Stimulated activated CD8-positive, alpha-beta memory T cell treated with anti-CD3 and anti-CD28 coated beads, Interleukin-15, amount 100 ng/mL, for 1 hour (primary cell): ENCODE data around the gene SORCS2.
"Not testable (repeated sequence)": the region's sequence is repeated elsewhere in the genome, so short reads cannot be mapped to it uniquely, and the experiment has no call there.

Experiments
- DNase-seq: peaks from one replicate; pipeline ENCODE4 v3.0.0-alpha.2; 2020; ENCODE audit warnings: low read depth

SORCS2 gene

DNA sequence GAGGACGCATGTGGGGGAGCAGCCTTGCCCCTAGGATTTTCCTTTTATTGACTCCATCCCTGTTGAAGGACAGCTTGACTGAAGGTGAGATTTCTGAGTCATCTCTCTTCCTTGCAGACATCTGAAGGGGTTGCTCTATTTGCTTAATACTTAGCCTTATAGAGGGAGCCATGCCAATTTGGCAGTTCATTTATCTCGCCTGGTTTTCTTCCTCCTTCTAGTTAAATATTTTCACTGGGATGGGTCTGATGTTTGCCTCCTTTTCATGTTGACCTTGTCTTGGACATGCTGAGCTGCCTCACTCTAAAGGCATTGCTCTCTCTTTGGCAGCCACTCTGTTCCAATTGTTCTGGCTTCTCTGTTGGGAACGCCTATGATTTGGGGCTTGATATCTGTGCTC, 393.4 kb downstream of the SORCS2 start:
- no peak for DNase-seq

DNA sequence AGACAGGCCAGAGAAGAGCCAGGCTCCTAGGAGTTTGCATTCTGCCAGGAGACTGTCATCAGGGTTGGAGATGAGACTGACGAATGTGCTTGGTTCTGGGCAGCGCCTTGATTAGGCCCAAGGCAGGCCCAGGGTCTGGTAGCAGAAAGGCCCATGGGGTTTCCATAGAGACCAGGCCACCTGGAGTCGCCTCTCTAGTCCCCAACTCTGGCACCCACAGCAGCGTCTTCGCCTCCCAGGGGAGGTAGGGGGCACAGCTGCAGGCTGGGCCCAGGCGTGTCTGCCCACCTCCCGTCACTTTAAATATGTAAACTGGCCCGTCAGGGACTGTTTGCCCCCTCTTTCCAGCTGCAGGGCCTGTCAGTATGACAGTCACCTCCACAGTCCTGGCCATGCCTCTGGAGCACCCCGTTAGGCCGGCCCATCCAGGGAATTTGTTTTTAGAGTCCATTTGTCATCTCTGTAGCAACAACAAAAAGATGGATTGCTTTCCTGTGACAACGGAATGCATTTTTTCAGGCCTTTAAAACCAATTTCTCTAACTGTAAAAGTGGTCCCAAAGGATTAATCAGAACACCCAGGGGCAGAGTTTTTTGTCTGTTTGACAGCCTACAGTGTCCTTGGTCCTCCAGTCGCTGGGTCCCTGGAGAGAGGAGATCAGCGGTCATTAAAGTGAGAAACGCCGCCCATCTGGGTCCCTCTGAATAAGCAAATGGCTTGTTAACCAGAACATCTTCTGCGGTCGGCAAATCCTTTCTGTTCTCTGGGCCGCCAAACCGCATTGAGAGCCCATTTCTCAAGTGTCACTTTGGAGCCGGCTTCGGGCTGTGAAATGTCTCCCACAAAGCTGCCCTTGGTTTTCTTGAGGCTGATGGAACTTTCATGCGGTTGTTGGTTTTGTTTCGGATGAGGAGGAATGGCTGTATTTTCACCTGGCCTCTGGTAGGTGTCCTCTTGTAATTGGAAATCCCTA, 395.4 kb downstream of the SORCS2 start:
- no peak for DNase-seq

DNA sequence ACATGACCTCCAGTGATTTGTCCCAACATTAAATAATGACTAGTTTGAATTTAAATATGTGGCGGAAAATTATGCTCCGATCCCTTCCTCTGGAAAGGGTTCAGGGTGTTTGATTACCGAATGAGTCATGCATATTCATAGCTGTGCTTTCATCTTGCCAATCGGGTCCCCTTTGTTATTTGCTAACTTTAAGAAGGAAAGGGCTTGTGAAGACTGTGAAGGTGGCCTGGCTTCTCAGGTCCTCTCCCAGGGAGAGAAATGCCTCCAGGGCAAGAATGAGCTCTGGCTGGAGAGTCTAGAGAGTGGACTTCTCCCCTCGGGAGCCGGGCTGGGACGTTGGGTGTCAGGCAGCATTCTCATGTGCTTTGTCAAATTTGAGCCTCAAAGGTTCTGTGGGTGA, 397.9 kb downstream of the SORCS2 start:
- DNase-seq = no peak

DNA sequence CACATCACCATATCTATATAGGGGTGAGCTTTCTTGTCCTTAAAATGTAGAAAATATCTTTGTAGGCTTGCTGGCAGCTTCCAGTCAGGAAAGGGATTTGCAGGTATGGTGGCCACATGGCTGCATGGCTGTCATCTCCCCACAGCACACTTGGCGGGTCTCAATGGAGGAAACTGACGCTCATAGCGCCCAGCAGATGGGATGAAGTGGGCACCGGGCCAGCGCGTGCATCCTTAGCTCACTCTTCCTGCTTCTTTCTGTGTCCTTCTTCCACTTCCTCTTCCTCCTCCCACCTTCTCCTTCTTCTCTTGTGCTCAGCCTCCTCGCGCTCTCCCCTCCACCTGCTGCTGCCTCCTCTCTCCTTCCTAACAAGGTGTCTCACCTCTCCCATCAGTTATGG, 398.6 kb downstream of the SORCS2 start:
- DNase-seq = no peak

DNA sequence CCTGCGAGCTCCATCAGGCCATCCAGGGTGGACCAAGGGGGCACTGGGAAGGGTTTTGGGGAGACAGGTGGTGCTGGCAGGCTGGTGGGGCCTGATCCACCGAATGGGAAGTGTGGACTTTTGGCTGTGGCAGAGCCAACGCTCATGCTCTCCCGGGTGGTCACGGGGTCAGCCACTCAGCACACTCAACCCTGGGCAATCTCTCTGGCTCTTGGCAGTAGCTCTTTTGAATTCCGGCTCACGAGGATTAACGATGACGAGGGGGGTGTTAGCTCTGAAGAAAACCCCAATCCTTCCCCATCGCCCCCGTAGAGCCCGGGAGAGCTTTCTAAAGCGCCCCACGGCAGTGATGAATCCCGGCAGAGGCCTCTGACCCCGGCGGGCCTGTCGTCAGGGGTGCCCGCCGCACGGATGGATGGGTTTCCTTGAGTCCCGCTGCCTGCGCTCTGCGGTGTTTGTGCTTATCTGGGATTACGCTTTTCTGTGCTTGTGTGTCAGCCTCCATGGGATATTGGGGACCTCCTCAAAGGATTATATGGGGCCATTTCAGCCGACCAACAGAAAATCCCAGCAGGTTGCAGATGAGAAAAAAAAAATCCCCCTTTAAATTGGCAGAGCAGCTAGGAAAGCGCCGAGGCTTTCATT, 399.2 kb downstream of the SORCS2 start:
- DNase-seq = no peak

DNA sequence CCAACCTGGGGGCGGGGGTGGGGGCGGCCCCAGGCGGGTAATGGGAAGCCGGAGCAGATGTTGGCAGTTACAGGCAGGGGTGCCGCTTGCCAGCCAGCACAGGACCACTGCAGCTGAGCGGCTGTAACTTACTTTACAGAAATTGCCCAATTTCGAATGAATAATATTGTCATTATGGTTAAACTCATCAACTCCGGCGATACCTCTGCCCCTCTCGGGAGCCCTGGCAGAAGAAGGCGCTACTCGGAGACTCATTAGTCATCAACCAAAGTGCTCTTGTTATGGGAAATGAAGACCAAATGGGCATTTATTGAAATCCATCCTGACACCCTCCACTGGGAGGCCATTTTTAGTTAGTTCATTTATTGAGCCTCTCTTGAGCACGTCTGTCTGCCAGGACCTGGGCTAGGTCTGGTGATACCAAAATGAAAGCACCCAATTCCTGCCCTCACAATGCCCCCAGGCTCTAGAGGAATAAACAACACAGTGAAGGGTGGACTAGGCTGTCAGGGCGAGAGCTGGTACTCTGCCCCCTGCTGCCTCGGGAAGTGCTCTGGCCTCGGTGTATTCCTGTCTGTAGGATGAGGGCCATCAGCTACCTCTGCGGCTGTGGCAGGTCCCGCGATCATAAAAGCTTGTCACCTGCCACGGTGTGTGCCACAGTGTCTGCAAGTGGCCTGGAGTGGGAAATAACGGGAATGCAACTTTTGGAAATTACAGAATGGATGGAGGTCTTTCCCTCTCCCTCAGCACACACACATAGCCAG, 401.5 kb downstream of the SORCS2 start:
- no peak for DNase-seq

DNA sequence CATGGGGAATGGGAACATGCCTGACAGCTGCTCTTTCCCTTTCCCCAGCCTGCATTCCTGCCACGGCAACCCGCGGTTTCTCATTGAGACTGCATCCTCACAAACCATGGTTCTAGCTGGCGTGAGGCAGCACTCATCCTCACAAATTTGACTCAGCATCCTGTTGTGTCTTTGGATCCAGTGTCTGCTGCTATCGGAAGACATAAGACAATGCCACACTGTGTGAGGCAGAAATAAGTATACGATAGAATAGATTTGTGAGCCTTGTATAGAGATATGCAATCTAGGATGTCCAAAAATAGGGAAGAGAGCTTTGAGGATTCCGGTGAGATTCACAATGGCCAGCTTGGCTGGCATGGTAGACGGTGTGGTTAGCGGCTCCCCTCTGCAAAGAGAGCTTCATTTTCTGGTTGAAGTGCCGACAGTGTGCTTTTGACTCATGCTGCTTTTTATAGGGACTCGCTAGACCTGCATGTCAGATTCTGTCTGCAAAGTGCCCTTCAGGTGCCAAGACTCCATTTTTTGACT, 403.7 kb downstream of the SORCS2 start:
- no peak for DNase-seq

DNA sequence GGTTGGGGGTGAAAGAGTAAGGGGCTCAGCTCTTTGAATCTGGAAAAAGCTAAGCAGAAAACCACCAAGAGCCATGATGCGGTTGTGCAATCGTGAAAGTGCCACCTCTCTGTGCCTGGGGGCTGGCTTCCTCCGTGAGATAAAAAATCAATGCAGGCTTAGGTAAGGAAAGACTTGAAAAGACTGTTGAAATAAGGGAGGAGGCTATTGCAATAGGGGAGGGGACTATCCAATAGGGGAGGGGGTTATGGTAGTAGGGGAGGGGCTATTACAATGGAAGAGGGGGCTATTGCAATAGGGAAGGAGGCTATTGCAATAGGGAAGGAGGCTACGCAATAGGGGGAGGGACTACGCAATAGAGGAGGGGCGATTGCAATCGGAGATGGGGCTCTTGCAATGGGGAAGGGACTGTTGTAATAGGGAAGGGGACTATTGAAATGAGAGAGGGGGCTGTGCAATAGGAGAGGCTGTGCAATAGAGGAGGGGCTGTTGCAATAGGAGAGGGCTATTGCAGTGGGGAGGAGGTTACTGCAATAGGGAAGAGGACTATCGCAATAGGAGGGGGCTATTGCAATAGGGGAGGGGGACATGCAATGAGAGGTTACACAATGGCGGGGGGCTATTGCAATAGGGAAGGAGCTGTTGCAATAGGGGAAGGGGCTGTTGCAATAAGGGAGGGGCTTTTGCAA, 404.7 kb downstream of the SORCS2 start:
- no peak for DNase-seq

DNA sequence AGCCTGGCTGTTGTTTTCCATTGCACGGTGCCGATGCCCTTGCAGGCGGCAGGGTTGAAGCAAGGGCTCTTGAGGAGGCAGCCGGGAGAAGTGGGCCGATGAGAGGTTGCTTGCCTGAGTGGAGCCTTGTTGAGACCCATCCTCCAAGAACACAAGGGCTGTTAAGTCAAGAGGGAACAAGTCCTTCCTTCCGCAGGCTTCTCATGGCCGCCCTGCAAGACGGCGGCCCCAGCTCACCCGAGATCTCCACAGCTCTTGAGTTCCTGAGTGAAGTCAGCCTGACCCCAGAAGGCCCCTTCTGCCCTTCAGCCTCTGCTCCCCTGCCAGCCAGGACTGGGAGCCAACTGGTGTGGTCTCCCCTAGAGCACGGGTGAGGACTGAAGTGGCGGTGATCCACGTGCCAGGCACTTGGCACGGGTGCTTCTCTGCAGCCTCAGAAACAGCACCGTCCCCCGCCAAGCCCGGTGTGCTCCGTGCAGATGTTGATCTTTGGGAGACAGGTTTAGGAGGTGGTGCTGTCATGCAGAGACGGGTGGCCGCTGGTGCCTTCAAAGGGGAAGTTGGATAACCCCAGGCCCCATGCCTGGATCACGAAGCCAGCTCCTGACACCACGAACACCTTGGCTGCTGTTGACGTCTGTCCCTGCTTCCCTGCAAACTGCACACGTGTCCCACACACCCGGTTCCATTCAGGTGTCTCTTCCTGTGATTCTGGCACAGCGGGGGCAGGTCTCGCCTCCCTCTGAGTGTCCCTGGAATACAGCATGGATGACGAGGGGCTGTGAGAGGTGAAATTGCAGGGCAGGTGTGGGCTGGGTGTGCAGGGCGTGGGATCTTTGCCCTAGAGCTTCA, 406.8 kb downstream of the SORCS2 start:
- DNase-seq = no peak

DNA sequence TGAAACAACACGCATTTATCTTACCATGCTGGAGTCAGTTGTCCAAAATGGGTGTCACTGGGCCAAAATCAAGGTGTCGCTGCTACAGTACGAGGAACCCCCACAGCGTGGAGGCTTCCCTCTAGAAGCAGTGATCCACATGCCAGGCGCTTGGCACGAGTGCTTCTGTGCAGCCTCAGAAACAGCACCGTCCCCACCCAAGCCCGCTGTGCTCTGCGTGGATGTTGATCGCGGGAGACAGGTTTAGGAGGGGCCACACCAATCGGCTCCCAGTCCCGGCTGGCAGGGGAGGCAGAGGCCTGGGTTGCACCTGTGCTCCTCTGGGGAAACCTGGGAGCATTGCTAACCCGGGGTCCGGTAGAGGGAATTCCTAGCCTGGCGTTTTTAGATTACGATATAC, 407.9 kb downstream of the SORCS2 start:
- DNase-seq = no peak

DNA sequence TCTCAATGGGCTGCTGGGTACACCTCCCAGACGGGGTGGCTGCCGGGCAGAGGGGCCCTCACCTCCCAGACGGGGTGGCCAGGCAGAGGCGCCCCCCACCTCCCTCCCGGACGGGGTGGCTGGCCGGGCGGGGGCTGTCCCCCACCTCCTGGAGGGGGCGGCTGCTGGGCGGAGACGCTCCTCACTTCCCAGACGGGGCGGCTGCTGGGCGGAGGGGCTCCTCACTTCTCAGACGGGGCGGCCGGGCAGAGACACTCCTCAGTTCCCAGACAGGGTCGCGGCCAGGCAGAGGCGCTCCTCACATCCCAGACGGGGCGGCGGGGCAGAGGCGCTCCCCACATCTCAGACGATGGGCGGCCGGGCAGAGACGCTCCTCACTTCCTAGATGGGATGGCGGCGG, 409.8 kb downstream of the SORCS2 start:
- DNase-seq = not testable (repeated sequence)

DNA sequence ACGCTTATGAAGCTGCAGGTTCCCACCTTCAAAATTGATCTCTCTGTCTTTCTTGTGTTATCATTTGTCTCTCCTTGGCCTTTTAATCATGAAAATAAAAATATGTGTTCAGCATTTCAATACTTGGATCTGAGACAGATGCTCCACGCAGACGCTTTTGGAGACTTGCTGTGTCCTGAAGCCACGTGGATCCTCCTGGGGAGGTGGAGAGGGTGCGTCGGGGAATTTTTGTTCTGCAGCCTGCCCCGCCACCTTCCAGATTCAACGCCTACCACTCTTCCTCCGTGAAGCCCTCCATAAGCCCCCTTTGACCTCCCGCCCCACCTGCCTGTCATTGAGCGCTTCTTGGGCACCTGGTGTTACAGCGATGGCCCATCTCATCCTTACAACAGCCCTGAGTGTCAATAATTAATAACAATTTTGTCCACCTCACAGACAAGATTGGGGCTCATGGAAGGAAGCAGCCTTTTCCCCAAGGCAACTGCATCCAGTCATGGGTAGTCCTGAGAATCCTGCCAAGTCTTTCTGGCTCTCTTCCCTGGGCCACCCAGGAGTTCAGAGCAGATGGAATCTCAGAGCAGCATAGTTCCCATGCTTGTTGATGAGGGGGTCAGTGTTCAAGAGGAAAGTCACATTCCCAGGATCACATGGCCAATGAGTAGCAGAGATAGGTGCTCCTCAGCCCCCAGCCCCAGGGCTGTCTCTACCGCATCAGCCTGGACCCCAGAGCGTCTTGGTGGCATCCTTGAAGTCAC, 415.0 kb downstream of the SORCS2 start:
- no peak for DNase-seq

DNA sequence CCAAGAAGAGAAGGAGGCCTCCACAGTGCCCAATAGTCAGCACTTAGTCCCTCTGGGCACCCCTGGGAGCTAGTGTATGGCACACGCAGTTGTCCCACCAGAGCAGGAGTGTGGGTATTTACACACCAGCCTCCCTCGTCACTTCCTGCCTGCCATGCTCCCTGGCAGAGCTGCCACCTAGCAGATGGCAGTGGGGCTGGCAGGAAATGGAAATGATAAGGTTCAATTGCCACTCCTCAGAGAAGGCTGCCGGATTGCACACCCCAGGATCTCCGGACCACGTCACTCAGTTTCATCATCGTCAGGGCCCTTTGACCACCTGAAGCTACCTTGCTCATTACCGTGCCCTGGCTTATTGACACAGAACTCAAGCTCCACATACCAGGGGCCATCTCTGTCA, 415.7 kb downstream of the SORCS2 start:
- no peak for DNase-seq

DNA sequence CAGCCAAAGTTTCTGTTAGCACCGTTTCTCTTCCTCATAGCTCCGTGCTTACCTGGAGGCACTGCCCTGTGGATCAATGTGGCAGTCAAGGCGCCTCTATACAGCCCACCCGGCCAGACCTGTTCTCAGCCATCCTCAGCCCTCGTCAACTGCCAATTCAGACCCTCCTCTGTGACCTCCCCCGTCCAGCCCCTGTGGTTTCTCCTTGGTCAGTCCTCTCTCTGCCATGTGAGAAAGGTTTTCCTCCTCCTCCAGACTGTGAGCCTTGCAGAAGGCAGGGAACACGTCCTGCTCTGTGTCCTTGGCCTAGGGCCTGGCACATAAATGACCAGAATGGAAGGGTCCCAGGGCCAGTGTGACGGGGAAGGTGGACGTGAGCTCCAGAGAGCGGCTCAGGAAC, 417.0 kb downstream of the SORCS2 start:
- no peak for DNase-seq

DNA sequence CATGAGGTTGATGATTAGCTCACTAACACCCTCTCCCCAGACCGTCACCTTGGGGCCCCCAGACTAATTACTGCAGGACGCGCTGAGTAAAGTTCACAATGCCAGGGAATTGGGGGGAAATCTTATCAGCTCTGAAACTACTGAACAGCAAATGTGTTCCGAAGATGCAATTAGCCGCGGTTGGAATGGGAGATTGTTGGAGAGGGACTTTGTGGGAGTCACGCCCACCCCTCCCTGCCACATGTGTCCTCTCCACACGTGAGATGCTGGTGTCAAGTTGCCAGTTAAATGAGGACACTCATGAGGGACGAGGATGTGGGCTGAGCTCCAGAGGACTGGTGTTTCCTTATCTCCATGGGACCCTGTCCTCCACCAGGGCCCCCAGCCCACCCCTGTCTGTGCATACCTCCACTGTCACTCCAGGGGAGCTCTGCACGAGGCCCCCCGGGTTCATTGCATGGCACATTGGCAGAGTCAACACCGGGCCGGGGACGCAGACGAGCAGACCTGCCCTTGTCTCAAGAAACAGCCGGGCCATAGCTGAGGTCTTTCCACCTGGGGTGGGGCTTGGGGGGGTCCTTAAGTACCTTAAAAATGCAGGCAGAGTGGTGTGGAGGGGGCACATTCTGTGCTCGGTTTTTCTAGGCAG, 417.8 kb downstream of the SORCS2 start:
- DNase-seq = no peak

DNA sequence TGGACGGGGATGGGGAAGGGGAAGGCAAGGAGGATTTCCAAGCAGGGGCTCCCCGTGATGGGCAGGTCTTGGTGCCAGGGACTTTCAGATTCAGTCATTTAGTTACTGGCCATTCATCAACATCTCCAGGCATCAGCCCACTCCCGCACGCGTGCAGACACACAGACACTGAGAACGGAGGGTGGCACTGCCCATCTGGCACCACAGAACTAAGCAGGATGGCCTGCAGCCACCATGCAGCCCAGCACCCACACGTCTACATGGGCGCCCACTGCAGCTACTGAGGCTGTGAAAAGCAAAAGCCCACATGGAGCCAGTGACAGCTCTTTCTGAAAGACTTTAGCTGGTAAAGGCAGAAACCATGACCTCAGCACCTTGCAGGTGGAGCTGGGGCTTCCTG, 418.5 kb downstream of the SORCS2 start:
- DNase-seq = no peak

DNA sequence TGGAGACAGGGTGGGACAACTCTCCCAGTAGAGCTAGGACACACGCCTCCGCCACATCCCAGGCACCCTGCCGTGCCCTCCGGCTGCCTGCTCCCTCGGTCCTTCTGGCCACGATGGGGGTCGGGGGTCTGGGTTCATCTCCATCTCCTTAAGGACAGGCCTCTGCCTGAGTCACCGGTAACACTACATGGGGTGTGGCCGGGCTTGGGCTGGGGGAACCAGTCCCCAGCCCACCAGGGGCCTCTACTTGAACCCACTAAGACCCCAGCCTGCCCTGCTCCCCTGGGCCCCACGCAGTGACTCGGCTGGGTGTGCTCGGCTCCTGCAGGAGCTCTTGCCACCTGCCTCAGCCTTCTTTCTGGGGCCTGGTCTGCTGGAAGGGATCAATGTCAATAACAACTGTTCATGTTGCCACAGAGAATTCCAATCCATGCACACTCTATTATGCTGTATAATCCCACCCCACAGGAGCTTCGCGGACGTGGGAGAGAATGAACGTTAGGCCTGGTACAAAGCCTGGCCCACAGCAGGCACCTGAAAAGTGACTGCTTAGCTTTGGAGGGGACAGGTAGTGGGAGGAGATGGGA, 420.1 kb downstream of the SORCS2 start:
- DNase-seq = no peak

DNA sequence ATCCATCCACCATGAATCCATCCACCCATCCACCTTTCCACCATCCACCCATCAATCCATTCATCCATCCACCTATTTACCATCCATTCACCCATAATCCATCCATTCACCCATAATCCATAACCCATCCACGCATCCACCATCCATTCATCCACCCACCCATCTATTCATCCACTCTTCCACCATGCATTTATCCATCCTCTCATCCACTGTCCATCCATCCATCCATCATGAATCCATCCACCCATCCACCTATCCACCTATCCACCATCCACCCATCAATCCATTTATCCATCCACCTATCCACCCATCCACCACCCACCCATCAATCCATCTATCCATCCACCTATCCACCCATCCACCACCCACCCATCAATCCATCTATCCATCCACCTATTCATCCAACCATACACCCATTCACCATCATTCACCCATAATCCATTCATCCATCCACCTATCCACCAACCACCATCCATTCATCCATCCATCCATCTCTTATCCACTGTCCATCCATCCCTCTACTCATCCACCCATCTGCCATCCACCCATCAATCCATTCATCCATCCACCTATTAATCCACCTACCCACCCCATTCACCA, 422.1 kb downstream of the SORCS2 start:
- DNase-seq = no peak

DNA sequence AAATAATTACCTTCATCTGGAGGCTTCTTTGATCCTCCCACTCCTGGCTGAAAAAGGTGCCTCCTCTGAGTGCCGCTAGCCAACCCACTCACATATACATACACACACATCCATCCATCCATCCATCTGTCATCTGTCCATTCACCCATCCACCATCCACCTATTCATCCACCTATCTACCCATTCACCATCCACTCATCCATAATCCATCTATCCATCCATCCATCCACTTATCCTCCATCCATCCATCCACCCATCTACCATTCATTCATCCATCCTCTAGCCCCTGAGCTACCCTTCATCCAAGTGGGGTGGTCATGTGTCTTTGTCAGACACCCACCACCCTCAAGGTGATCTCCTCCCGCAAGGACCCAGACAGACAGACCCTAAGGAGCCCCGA, 423.9 kb downstream of the SORCS2 start:
- no peak for DNase-seq
